ENCODE measurements around the gene RBFOX1.

RBFOX1 gene

GRCh38 chr16:7744546-7745264 is 412.1 kb downstream of the RBFOX1 start:
- TF ChIP-seq CTCF (IDR thresholded peaks at IDR 0.05; ENCODE audit: low read depth, low read length): no peak
- Histone ChIP-seq H3K4me1 (no peaks in the 10 kb centered on the region), H3K9me3 (no peaks in the 10 kb centered on the region; the same call in 1 of the 2 replicates), H3K36me3 (no peaks in the 10 kb centered on the region), H3K27me3 (no peaks in the 10 kb centered on the region), H3K4me3 (ENCODE audit: low read depth, low read length) (no peak overlapping the region)
- DNase-seq: no peak

GRCh38 chr16:7745276-7745675 is 412.6 kb downstream of the RBFOX1 start:
- Histone ChIP-seq H3K4me1 (no peaks in the 10 kb centered on the region), H3K4me3 (ENCODE audit: low read depth, low read length) (no peak overlapping the region), H3K27me3 (no peaks in the 10 kb centered on the region), H3K9me3 (no peaks in the 10 kb centered on the region; the same call in 1 of the 2 replicates), H3K36me3 (no peaks in the 10 kb centered on the region)
- TF ChIP-seq CTCF (IDR thresholded peaks at IDR 0.05; ENCODE audit: low read depth, low read length): no peak
- no peak for DNase-seq

- no peaks in the 10 kb centered on the region for H3K27me3 ChIP-seq
- no peaks in the 10 kb centered on the region for H3K4me1 ChIP-seq
- H3K9me3 ChIP-seq: no peaks in the 10 kb centered on the region; the same call in 1 of the 2 replicates
- no peak for DNase-seq
- no peak overlapping the region for H3K4me3 ChIP-seq (ENCODE audit: low read depth, low read length)
- no peak for TF ChIP-seq CTCF (IDR thresholded peaks at IDR 0.05; ENCODE audit: low read depth, low read length)
- H3K36me3 ChIP-seq: no peaks in the 10 kb centered on the region
Measured at GRCh38 chr16:7746941-7747340, 414.3 kb downstream of the RBFOX1 start.

- no peaks in the 10 kb centered on the region for H3K9me3 ChIP-seq
- no peak for TF ChIP-seq CTCF (IDR thresholded peaks at IDR 0.05; ENCODE audit: low read depth, low read length)
- no peaks in the 10 kb centered on the region for H3K36me3 ChIP-seq
- no peaks in the 10 kb centered on the region for H3K4me1 ChIP-seq
- no peaks in the 10 kb centered on the region for H3K27me3 ChIP-seq
- no peak for DNase-seq
- H3K4me3 ChIP-seq (ENCODE audit: low read depth, low read length): no peak overlapping the region
Measured at GRCh38 chr16:7748522-7748921, 415.9 kb downstream of the RBFOX1 start.

GRCh38 chr16:7755347-7755882 is 422.8 kb downstream of the RBFOX1 start:
- Histone ChIP-seq H3K9me3 (no peaks in the 10 kb centered on the region), H3K36me3 (no peaks in the 10 kb centered on the region), H3K27me3 (no peaks in the 10 kb centered on the region), H3K4me1 (no peaks in the 10 kb centered on the region), H3K4me3 (ENCODE audit: low read depth, low read length) (no peak overlapping the region)
- no peak for TF ChIP-seq CTCF (IDR thresholded peaks at IDR 0.05; ENCODE audit: low read depth, low read length)
- DNase-seq: no peak

Measured in BE2C (cell line).